Measurements from ENCODE around the gene DGKH.

The DGKH gene

GRCh38 chr13:42048342-42048683, at the start of gene DGKH:
TSS of gene DGKH (plus strand) at chr13:42048648. CDS start at chr13:42048774, 126 bp downstream.
- no peak for DNase-seq

GRCh38 chr13:42000846-42001245, 47.6 kb upstream of the DGKH start:
- DNase-seq, result no peak

GRCh38 chr13:42001580-42001979, 46.9 kb upstream of the DGKH start:
- DNase-seq, result no peak

GRCh38 chr13:42002066-42002465, 46.4 kb upstream of the DGKH start:
- DNase-seq, result no peak

- no peak for DNase-seq
These were observed 40.6 kb upstream of the DGKH start for GRCh38 chr13:42007844-42008243.

- no peak for DNase-seq
These were observed 39.4 kb upstream of the DGKH start for GRCh38 chr13:42009057-42009456.

- DNase-seq, result no peak
These were observed 36.7 kb upstream of the DGKH start for GRCh38 chr13:42011601-42012350.

- no peak for DNase-seq
These were observed 34.3 kb upstream of the DGKH start for GRCh38 chr13:42014119-42014518.

GRCh38 chr13:42017264-42017663, 31.2 kb upstream of the DGKH start:
- DNase-seq, result no peak

- no peak for DNase-seq
These were observed 26.6 kb upstream of the DGKH start for GRCh38 chr13:42021851-42022250.

- no peak for DNase-seq
These were observed 26.1 kb upstream of the DGKH start for GRCh38 chr13:42022336-42022735.

GRCh38 chr13:42022796-42023493, 25.5 kb upstream of the DGKH start:
- no peak for DNase-seq

GRCh38 chr13:42027286-42027685, 21.2 kb upstream of the DGKH start:
- DNase-seq, result no peak

GRCh38 chr13:42028113-42028799, 20.2 kb upstream of the DGKH start:
- DNase-seq, result no peak

- DNase-seq, result no peak
These were observed 12.4 kb upstream of the DGKH start for GRCh38 chr13:42035905-42036521.

GRCh38 chr13:42036711-42037110, 11.7 kb upstream of the DGKH start:
- DNase-seq, result no peak

GRCh38 chr13:42038661-42039456, 9.6 kb upstream of the DGKH start:
- DNase-seq, result no peak

GRCh38 chr13:42039457-42039945, 8.9 kb upstream of the DGKH start:
- DNase-seq, result peak in 3 of 14 donors; percentile 33 to 66 (median 41)

- DNase-seq, result peak; percentile 17 to 88 (median 78)
These were observed 8.3 kb upstream of the DGKH start for GRCh38 chr13:42039946-42040729.

GRCh38 chr13:42040730-42041010, 7.8 kb upstream of the DGKH start:
- peak in 2 of 14 donors; percentile 26 to 64 for DNase-seq

- DNase-seq, result peak in 7 of 14 donors; percentile 9 to 48 (median 33)
These were observed 7.3 kb upstream of the DGKH start for GRCh38 chr13:42041011-42041683.

Measured in C1 segment of cervical spinal cord (tissue), 14 donors.